HFF-Myc (cell line): ENCODE measurements around the gene INSC.

Experiments
- DNase-seq: peaks from one replicate; pipeline ENCODE4 v3.0.0-alpha.2; 2011; ENCODE audit warnings: low read depth; ENCODE audit errors: extremely low read depth
- H3K4me3 ChIP-seq: replicated peaks from 2 replicates; pipeline ENCODE4 v1.5.1; 2011; ENCODE audit warnings: low read depth, mild to moderate bottlenecking, control low read depth, low read length
- CTCF ChIP-seq: IDR thresholded peaks from 2 replicates; pipeline ENCODE4 v1.5.1; 2012; ENCODE audit warnings: mild to moderate bottlenecking, low read depth, low read length, control low read depth; ENCODE audit errors: missing control alignments

Gene INSC

GRCh38 chr11:15216678-15217077, 102.0 kb downstream of the INSC start:
- no peak for DNase-seq

GRCh38 chr11:15217416-15217815, 102.7 kb downstream of the INSC start:
- DNase-seq = no peak
- no peak overlapping the region for H3K4me3 ChIP-seq
- no peak for TF ChIP-seq CTCF

More at GRCh38 chr11:15216678-15217077, 102.0 kb downstream of the INSC start:
- H3K4me3 ChIP-seq = no peak overlapping the region
- peak; percentile 42 for TF ChIP-seq CTCF

- DNase-seq = no peak
- no peak for TF ChIP-seq CTCF
- no peak overlapping the region for H3K4me3 ChIP-seq
These were observed 108.1 kb downstream of the INSC start for GRCh38 chr11:15222777-15223176.

- peak; percentile 7 for DNase-seq
- TF ChIP-seq CTCF = no peak
- H3K4me3 ChIP-seq = no peak overlapping the region
These were observed 108.6 kb downstream of the INSC start for GRCh38 chr11:15223318-15223717.

- TF ChIP-seq CTCF = no peak
- H3K4me3 ChIP-seq = no peak overlapping the region
- DNase-seq = no peak
These were observed 109.7 kb downstream of the INSC start for GRCh38 chr11:15224466-15224865.

- no peak for DNase-seq
- no peak for TF ChIP-seq CTCF
- H3K4me3 ChIP-seq = no peak overlapping the region
These were observed 112.3 kb downstream of the INSC start for GRCh38 chr11:15227011-15227410.

GRCh38 chr11:15228331-15228849, 113.7 kb downstream of the INSC start:
- H3K4me3 ChIP-seq = no peak overlapping the region
- no peak for DNase-seq
- no peak for TF ChIP-seq CTCF
